Measurements from ENCODE around the gene AFAP1. TPM values are rescaled to one million over a fixed set of nuclear protein-coding genes. Genes with fewer than 3 reads are reported as not detected.

Gene AFAP1
- total RNA-seq, 2 donors from 2014 or later, result 7.2 to 9.1 TPM

DNA sequence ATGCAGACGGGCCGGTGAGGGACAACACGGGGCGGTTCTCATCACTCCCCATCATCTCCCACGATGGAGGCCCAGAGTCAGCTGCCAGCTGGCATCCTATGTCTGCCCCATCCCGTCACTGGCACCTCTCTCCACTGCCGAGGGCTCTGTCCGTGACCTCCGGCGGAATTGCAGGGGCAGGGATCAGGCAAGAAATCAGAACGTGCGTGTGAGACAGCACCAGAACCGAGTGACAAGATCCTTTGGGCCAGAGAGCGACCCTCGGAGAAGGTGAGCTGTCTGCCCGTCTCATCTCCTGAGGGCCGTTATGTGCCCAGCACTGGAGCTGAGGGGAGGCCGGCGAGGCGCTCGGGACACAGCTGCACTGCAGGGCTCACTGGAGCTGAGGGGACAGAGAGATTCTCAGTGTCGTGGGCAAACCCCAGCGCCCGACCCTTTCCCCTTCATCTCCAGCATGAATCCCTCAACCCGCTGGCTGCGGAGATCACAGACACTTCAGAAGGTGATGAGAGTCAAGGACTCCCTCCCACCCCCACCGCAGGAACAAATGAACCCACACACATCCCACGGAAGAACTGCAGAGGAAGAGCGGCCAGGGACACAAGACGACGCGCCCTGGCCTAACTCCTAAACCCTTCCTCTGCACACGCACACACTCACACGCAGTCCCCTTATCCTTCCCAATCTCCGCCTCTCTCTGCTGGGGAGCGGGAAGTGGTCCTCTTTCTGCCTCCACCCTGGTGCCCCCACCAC, 128.7 kb downstream of the AFAP1 start:
- Mint-ChIP-seq H3K27me3 (peaks cover 0 to 6% of the 10 kb centered on the region in 2 donors), H3K27ac (no peak overlapping the region), H3K36me3 (no peaks in the 10 kb centered on the region), H3K9me3 (no peaks in the 10 kb centered on the region), H3K4me3 (no peak overlapping the region), H3K4me1 (ENCODE audit: low read depth in 2 of 2) (peaks cover 0 to 3% of the 10 kb centered on the region in 2 donors)
- ATAC-seq, result no peak
- DNase-seq (ENCODE audit: low spot score), result no peak

- Mint-ChIP-seq H3K4me3 (no peak overlapping the region), H3K27ac (no peak overlapping the region), H3K4me1 (ENCODE audit: low read depth in 2 of 2) (peaks cover 0 to 3% of the 10 kb centered on the region in 2 donors), H3K36me3 (no peaks in the 10 kb centered on the region), H3K9me3 (no peaks in the 10 kb centered on the region), H3K27me3 (peaks cover 0 to 6% of the 10 kb centered on the region in 2 donors)
- DNase-seq (ENCODE audit: low spot score) (no peak), ATAC-seq (no peak)
Measured at GRCh38 chr4:7808752-7809151, 130.9 kb downstream of the AFAP1 start.

DNA sequence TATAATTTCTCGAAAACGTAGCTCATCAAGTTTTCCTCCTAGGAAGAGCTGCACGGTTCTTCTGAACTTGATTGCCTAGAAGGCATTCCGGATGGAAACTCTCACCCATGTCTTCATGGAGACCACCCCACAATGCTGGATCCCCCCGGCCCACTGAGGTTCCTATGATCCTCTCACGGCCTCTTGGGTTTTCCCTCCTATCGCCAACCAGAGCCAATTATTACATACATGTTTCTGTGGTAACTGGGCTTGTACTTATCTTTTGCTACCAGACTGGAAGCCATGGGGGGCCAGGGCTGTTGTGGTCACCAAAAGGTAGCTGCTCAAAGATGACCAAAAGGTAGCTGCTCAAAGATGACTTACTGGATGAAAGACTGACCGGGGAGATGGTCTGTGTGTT, 131.5 kb downstream of the AFAP1 start:
- ATAC-seq (no peak), DNase-seq (ENCODE audit: low spot score) (no peak)
- Mint-ChIP-seq H3K4me3 (no peak overlapping the region), H3K27me3 (peaks cover 0 to 6% of the 10 kb centered on the region in 2 donors), H3K36me3 (no peaks in the 10 kb centered on the region), H3K27ac (no peak overlapping the region), H3K9me3 (no peaks in the 10 kb centered on the region), H3K4me1 (ENCODE audit: low read depth in 2 of 2) (peaks cover 0 to 3% of the 10 kb centered on the region in 2 donors)

DNA sequence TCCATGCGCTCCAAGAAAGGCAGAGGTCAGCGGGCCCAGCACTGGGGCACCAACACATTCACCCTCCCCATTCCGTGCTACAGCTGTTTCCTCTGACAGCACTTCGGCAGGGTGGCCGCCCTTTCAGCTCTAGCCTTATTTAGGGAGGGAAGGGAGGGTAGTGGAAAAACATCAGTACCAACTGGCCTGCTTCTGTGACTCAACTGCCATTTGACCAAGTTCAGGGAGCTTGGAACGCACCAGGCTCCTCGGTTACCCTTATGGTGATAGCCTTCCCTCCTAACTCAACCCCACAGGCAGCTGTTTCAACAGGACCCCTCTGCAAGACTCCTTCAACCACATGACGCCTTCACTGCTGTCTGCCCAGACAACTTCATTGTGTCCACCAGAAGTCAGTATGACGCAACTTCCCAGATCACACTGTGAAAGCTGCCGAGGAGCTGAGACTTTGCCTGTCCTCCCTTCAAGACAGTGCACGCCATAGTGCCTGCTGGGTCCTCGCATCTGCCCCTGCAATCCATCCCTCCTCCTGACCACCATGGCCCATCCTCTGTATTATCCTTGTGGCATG, 132.2 kb downstream of the AFAP1 start:
- no peak for DNase-seq (ENCODE audit: low spot score)
- H3K4me3 Mint-ChIP-seq, result no peak overlapping the region
- no peaks in the 10 kb centered on the region for H3K36me3 Mint-ChIP-seq
- no peak for ATAC-seq
- peaks cover 0 to 3% of the 10 kb centered on the region in 2 donors for H3K4me1 Mint-ChIP-seq (ENCODE audit: low read depth in 2 of 2)
- H3K9me3 Mint-ChIP-seq, result no peaks in the 10 kb centered on the region
- H3K27ac Mint-ChIP-seq, result no peak overlapping the region
- peaks cover 0 to 6% of the 10 kb centered on the region in 2 donors for H3K27me3 Mint-ChIP-seq

DNA sequence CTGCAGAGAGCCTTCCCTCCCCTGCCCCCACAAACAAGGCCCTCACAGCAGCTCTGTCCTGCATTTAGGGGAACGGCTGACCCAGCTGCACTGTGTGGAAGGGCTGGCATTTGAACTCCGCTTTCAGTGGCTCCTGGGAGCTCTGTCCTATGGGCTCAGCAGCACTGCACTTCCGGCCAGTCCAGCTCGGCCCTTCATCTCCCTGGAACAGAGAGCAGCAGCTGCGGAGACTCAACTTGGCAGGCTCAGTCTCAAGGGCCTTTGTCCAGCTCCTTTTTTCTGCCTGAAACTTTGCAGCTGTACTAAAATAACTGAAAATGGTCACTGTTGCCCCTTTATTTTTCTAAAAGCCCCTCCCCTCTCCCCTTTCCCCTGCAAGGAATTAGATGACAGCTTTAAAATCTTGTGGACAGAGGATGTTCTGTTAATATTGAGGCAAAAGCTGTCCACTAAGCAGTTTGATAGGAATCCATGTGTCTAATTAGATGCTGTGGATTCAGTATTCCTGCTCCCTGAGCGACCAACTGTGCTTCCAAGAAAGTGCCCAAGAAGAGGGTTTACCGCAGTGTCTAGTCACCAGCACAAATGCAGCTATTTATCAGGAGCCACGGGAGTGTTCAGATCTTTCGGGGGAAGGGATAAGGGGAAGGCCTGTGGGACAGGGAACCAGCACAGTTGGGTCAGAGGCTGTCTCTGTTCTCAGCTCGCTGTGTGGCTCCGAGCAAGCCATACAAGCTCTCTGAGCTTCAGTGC, 133.1 kb downstream of the AFAP1 start:
- Mint-ChIP-seq H3K9me3 (no peaks in the 10 kb centered on the region), H3K4me3 (no peak overlapping the region), H3K27ac (no peak overlapping the region), H3K36me3 (no peaks in the 10 kb centered on the region), H3K4me1 (ENCODE audit: low read depth in 2 of 2) (peaks cover 5 to 8% of the 10 kb centered on the region in 2 donors), H3K27me3 (peaks cover 0 to 6% of the 10 kb centered on the region in 2 donors)
- ATAC-seq (no peak), DNase-seq (ENCODE audit: low spot score) (no peak)

DNA sequence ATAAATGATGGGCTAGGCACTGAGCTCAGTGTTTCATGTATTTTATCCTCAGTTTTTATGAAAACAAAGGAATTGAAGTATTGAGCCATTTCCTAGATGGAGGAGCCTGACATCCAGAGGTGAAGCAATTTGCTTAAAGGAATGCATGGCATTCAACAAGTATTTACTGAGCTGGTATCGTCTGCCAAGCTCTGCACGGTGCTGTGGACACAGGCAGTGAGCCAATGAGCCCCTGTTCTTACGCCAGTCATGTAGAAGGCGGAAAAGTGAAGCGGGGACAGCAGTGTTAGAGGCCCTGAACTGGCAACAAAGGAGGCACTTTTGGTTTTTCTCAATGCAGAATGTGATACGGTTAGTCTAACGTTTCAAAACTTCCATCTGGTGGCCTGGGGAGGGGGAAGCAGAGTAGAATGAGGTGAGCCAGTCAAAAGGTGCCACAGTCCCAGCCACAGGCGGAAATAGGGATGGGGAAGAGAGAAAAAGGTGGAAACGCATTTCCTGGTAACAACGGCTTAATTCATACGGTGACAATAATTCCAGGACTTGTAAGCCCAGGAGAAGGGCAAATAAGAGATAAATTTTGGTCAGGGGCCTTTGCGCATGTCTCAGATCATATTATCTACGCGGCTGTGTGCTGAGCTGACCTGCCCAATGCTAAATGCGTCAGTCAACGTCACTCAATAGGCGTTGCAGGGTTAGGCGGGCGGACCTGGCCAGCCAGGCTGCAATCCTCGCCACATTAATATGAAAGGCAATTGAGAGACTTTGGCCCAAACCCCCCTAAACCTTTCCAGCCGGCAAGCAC, 133.9 kb downstream of the AFAP1 start:
- Mint-ChIP-seq H3K27ac (no peak overlapping the region), H3K36me3 (no peaks in the 10 kb centered on the region), H3K9me3 (no peaks in the 10 kb centered on the region), H3K27me3 (peaks cover 0 to 6% of the 10 kb centered on the region in 2 donors), H3K4me1 (ENCODE audit: low read depth in 2 of 2) (peaks cover 5 to 8% of the 10 kb centered on the region in 2 donors), H3K4me3 (no peak overlapping the region)
- ATAC-seq (no peak), DNase-seq (ENCODE audit: low spot score) (no peak)

- Mint-ChIP-seq H3K27ac (no peak overlapping the region), H3K4me1 (ENCODE audit: low read depth in 2 of 2) (peaks cover 5 to 8% of the 10 kb centered on the region in 2 donors), H3K27me3 (peaks cover 0 to 6% of the 10 kb centered on the region in 2 donors), H3K4me3 (no peak overlapping the region), H3K36me3 (no peaks in the 10 kb centered on the region), H3K9me3 (no peaks in the 10 kb centered on the region)
- DNase-seq (ENCODE audit: low spot score) (no peak), ATAC-seq (no peak)
Measured at GRCh38 chr4:7804756-7805385, 134.8 kb downstream of the AFAP1 start.

- peaks cover 5 to 8% of the 10 kb centered on the region in 2 donors for H3K4me1 Mint-ChIP-seq (ENCODE audit: low read depth in 2 of 2)
- DNase-seq (ENCODE audit: low spot score), result peak; percentile 71
- H3K27ac Mint-ChIP-seq, result no peak overlapping the region
Measured at GRCh38 chr4:7803992-7804755, 135.5 kb downstream of the AFAP1 start.

DNA sequence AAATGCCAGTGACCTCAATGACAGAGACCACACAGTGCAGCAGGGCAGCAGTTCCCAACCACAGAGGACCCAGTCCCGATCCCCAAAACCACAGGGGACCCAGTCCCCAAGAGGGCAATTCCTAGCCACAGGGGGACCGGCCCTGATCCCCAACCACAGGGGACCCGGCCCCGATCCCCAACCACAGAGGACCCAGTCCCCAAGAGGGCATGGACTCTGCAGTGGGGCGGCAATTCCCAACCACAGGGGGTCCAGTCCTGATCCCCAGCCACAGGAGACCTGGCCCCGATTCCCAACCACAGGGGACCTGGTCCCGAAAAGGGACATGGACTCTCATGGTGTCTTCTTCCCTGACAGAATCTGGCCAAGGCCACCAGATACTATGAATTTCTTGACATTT, 136.3 kb downstream of the AFAP1 start:
- Mint-ChIP-seq H3K4me3 (no peak overlapping the region), H3K4me1 (ENCODE audit: low read depth in 2 of 2) (peaks cover 5 to 8% of the 10 kb centered on the region in 2 donors), H3K36me3 (no peaks in the 10 kb centered on the region), H3K9me3 (no peaks in the 10 kb centered on the region), H3K27me3 (peaks cover 0 to 6% of the 10 kb centered on the region in 2 donors), H3K27ac (no peak overlapping the region)
- no peak for ATAC-seq
- no peak for DNase-seq (ENCODE audit: low spot score)

More at GRCh38 chr4:7803992-7804755, 135.5 kb downstream of the AFAP1 start:
- Mint-ChIP-seq H3K4me3 (no peak overlapping the region), H3K9me3 (no peaks in the 10 kb centered on the region), H3K36me3 (no peaks in the 10 kb centered on the region), H3K27me3 (peaks cover 0 to 6% of the 10 kb centered on the region in 2 donors)
- peak; percentile 68 to 74 for ATAC-seq

DNA sequence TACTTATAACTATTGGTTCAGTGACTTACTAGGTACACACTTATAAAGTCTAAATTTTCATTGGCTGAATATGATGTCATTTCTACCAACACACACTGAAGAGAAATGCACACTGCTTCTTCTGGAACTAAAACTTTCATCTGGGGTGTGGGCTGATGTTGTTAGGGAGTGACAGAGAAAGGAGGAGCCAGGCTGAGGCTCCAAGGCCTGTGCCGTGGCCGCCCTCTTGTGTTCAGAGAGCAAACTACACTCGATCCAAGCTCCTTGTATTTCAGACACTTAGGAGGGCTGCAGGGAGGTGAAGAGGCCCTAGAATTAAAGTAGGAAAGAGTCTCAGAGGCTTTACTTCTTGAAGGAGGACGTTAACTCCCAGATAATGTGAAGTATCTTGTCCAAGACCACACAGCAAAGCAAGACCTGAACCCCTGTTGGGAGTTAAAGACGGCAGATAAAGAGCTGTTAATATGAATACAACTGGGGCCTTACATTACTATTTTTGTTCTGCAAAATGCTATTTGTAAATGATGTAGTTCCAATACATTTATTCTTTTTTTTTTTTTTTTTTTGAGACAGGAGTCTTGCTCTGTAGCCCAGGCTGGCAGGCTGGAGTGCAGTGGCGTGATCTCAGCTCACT, 137.5 kb downstream of the AFAP1 start:
- peaks cover 5% of the 10 kb centered on the region in 2 donors for H3K4me1 Mint-ChIP-seq (ENCODE audit: low read depth in 2 of 2)
- DNase-seq (ENCODE audit: low spot score) (peak; percentile 76), ATAC-seq (peak; percentile 81 to 82)
- H3K9me3 Mint-ChIP-seq, result no peaks in the 10 kb centered on the region
- H3K4me3 Mint-ChIP-seq, result no peak overlapping the region
- H3K27me3 Mint-ChIP-seq, result peaks cover 0 to 2% of the 10 kb centered on the region in 2 donors
- H3K36me3 Mint-ChIP-seq, result peaks cover 4% of the 10 kb centered on the region
- H3K27ac Mint-ChIP-seq, result no peak overlapping the region

GRCh38 chr4:7801641-7802040, 138.0 kb downstream of the AFAP1 start:
- no peak overlapping the region for H3K4me3 Mint-ChIP-seq
- no peaks in the 10 kb centered on the region for H3K9me3 Mint-ChIP-seq
- peaks cover 0 to 2% of the 10 kb centered on the region in 2 donors for H3K27me3 Mint-ChIP-seq
- no peak overlapping the region for H3K27ac Mint-ChIP-seq
- H3K36me3 Mint-ChIP-seq, result peaks cover 4% of the 10 kb centered on the region
- DNase-seq (ENCODE audit: low spot score) (no peak), ATAC-seq (no peak)
- peaks cover 5% of the 10 kb centered on the region in 2 donors for H3K4me1 Mint-ChIP-seq (ENCODE audit: low read depth in 2 of 2)

DNA sequence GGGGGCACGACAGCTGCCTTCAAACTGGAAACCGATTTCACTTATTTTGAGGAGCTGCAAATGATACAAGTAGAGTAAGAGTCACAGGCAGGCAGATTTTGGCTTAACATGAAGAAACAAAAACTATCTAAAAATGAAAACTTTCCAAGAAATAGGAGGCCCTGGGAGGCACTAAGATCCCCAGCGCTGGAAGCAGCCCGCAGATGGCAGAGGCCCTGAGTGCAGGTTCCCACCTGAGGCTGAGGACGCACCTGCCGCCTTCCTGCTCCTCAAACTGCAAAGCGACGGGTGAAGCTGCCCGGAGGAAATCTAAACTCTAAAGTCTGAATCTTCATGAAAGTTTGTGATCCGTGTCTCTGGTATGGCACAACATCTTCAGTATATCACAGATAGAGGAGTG, 138.7 kb downstream of the AFAP1 start:
- no peak for DNase-seq (ENCODE audit: low spot score)
- Mint-ChIP-seq H3K4me1 (ENCODE audit: low read depth in 2 of 2) (peaks cover 5% of the 10 kb centered on the region in 2 donors), H3K36me3 (peaks cover 4% of the 10 kb centered on the region), H3K9me3 (no peaks in the 10 kb centered on the region), H3K27ac (no peak overlapping the region), H3K27me3 (peaks cover 0 to 2% of the 10 kb centered on the region in 2 donors), H3K4me3 (no peak overlapping the region)
- ATAC-seq, result no peak
